Stimulated activated CD4-positive, alpha-beta T cell treated with anti-CD3 and anti-CD28 coated beads, Interleukin-1b, Interleukin-23, amount 100 ng/mL, for 4 hours (primary cell): ENCODE measurements around the gene PYCARD.
"Not testable (repeated sequence)": the region's sequence is repeated elsewhere in the genome, so short reads cannot be mapped to it uniquely, and the experiment has no call there.

Experiments used
- DNase-seq, 2 donors: peaks; one replicate each; pipeline ENCODE4 v3.0.0-alpha.2; 2020; ENCODE audit warnings: low read depth in 2 of 2

The PYCARD gene

GRCh38 chr16:31215287-31216162 lies 13.0 kb upstream of the PYCARD start:
- DNase-seq = no peak

- no peak for DNase-seq
Measured at GRCh38 chr16:31214708-31215286, 12.2 kb upstream of the PYCARD start.

- DNase-seq = no peak
Measured at GRCh38 chr16:31213877-31214707, 11.5 kb upstream of the PYCARD start, which contains the start of gene TRIM72. Gene TRIM72, plus strand, starts transcription at chr16:31214119. Its CDS starts 620 bp downstream, at chr16:31214739.

- no peak for DNase-seq
Measured at GRCh38 chr16:31213342-31213741, 10.8 kb upstream of the PYCARD start.

- DNase-seq = no peak
Measured at GRCh38 chr16:31206776-31207175, 4.2 kb upstream of the PYCARD start.

- no peak for DNase-seq
Measured at GRCh38 chr16:31204871-31205666, 2.5 kb upstream of the PYCARD start.

GRCh38 chr16:31201582-31202413 lies 762 bp downstream of the PYCARD start:
- peak in 1 of 2 donors; percentile 28 for DNase-seq

GRCh38 chr16:31200821-31201568 lies 1.6 kb downstream of the PYCARD start:
- no peak for DNase-seq

GRCh38 chr16:31200111-31200510 lies 2.4 kb downstream of the PYCARD start:
- not testable (repeated sequence) for DNase-seq

- no peak for DNase-seq
Measured at GRCh38 chr16:31199430-31200041, 3.0 kb downstream of the PYCARD start.

- no peak for DNase-seq
Measured at GRCh38 chr16:31198207-31198882, 4.2 kb downstream of the PYCARD start.

- no peak for DNase-seq
Measured at GRCh38 chr16:31196324-31197088, 6.1 kb downstream of the PYCARD start.

- DNase-seq = not testable (repeated sequence)
Measured at GRCh38 chr16:31195861-31196260, 6.7 kb downstream of the PYCARD start.

- DNase-seq = no peak
Measured at GRCh38 chr16:31194898-31195297, 7.7 kb downstream of the PYCARD start.

- no peak for DNase-seq
Measured at GRCh38 chr16:31193874-31194273, 8.7 kb downstream of the PYCARD start.

GRCh38 chr16:31192856-31193642 lies 9.5 kb downstream of the PYCARD start:
- no peak for DNase-seq
